NCI-H460 (cell line): ENCODE results near the gene PARP9. TPM values are rescaled to one million over a fixed set of nuclear protein-coding genes. Genes with fewer than 3 reads are reported as not detected.

Source experiments
- DNase-seq: peaks from one replicate; pipeline ENCODE4 v3.0.0-alpha.2; 2016; ENCODE audit warnings: low read depth; ENCODE audit errors: extremely low read depth
- small RNA-seq, 2 experiments: library from RNA; depleted of rRNA; stranded (forward); fragments of <200 nt; gene quantifications; one replicate each; pipeline ENCODE3, GENCODE V24; 2014
- total RNA-seq: library from RNA; depleted of rRNA; stranded (reverse); fragments of >200 nt; shearing (Covaris generic); gene quantifications from 2 replicates; pipeline ENCODE4 v1.2.3, GENCODE V29; 2014; rRNA removed

PARP9 gene
- total RNA-seq, 1 experiment from 2014 or later: 8.8 TPM

DNA sequence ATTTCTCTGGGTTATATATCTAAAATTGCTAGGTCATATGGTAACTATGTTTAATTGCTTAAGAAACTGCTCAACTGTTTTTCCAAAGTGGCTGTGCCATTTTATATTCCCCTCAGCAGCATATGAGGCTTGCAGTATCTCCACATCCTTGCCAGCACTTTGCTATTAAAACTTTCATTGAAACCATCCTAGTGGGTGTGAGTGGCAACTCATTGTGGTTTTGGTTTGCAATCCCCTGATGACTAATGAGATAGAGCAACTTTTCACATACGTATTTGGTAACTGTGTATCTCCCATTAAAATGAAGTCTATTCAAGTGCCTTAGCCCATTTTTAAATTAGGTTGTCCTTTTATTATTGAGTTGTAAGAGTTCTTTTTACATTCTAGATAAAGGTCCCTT, 66.7 kb downstream of the PARP9 start:
- no peak for DNase-seq

DNA sequence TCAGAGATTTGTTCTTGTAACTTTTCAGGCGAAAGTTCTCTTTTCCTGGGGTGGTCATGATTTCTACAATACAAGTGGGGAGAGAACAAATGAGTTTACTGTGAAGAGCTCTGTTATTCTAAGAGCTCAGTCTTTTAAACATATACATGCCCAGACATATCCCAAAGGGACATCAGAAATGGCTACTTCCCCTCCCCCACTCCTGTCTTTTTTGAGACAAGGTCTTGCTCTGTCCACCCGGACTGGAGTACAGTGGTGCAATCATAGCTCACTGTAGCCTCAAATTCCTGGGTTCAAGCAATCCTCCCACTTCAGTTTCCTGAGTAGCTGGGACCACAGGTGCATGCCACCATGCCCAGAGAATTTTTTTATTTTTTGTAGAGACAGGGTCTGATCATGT, 67.6 kb downstream of the PARP9 start:
- no peak for DNase-seq

DNA sequence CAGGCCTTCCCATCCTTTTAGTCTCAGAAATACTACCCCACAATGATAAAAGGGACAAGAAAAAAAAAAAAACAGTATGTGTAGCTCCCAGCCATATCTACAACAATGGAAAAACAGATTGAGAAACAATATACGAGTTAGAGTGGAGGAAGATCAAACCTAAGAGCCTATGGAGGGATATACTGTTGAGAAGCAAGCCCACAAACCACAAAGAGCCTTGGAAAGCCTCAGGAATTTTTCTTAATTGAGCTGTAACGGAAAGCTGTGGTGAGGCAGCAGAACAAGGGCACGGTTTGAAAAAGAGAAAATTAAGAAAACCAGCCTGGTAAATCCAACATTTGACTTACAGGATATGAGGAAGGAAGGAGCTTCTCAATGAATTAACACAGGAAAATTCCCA, 70.8 kb downstream of the PARP9 start:
- DNase-seq: no peak

GRCh38 chr3:122488262-122488973, 75.7 kb downstream of the PARP9 start:
- no peak for DNase-seq

GRCh38 chr3:122484985-122485384, 79.1 kb downstream of the PARP9 start:
- no peak for DNase-seq

DNA sequence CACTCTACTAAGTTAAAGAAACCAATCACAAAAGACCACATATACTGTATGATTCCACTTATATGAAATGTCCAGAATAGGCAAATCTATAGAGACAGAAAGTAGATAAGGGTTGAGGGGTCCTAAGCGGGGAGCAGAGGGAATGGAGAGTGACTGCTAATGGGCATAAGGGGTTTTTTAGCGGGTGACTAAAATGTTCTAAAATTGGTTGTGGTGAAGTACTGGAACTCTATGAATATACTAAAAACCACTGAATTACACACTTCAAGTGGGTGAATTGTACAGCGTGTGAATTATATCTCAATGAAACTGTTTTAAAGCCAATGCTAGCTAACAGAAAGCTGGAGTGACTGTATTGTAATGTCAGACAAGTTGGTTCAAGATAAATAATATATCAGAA, 82.7 kb downstream of the PARP9 start:
- DNase-seq: no peak

Small RNAs within 50 kb of the gene (small RNA-seq; reads per million reads assigned to genes)
- 0 reads per million in 2 experiments for gene AC096861.1

Other genes starting within 250 kb of the PARP9 start
- 6.5 and 8.3 TPM in 2 replicates for gene CSTA, start 239.1 kb downstream of the PARP9 start, total RNA-seq
- gene MIX23, start 181.1 kb downstream of the PARP9 start, total RNA-seq: 116 and 126 TPM in 2 replicates
- gene FAM162A, start 180.1 kb downstream of the PARP9 start, total RNA-seq: 32.7 and 46.6 TPM in 2 replicates
- 5.1 and 6.4 TPM in 2 replicates for gene WDR5B, start 148.2 kb downstream of the PARP9 start, total RNA-seq
- gene KPNA1, start 49.4 kb downstream of the PARP9 start, total RNA-seq: 26.5 and 28.9 TPM in 2 replicates
- gene DTX3L, start within 50 bp of the PARP9 start, total RNA-seq: 12.8 TPM in 2 replicates
- gene PARP15, start 13.3 kb upstream of the PARP9 start, total RNA-seq: not detected in 2 replicates
- 25.9 and 28.6 TPM in 2 replicates for gene PARP14, start 116.5 kb upstream of the PARP9 start, total RNA-seq
- 5.1 and 5.8 TPM in 2 replicates for gene HSPBAP1, start 229.5 kb upstream of the PARP9 start, total RNA-seq
- 11.7 and 12.6 TPM in 2 replicates for gene SLC49A4, start 230.8 kb upstream of the PARP9 start, total RNA-seq